WERI-Rb-1 (cell line): ENCODE data around the gene BICDL2.
A peak's percentile ranks its signal among the peaks of the same experiment; 100 is the strongest.

Source experiments
- DNase-seq: peaks from one replicate; pipeline ENCODE4 v3.0.0-alpha.2; 2020
- H3K27ac ChIP-seq: fragments of 250-450 bp; sonication (Bioruptor Pico); 2 replicates; pipeline ENCODE4 v1.5.1; 2020; ENCODE audit warnings: mild to moderate bottlenecking, moderate library complexity
- H3K27me3 ChIP-seq: fragments of 250-450 bp; sonication (Bioruptor Pico); 2 replicates; pipeline ENCODE4 v1.5.1; 2021; ENCODE audit warnings: mild to moderate bottlenecking, low read depth, moderate library complexity; ENCODE audit not compliant: insufficient read depth, severe bottlenecking
- H3K36me3 ChIP-seq: fragments of 250-450 bp; sonication (Bioruptor Pico); 2 replicates; pipeline ENCODE4 v1.5.1; 2020; ENCODE audit warnings: mild to moderate bottlenecking, moderate library complexity
- H3K4me3 ChIP-seq: 2 replicates; pipeline ENCODE4 v1.5.1; 2011; ENCODE audit warnings: low read depth, mild to moderate bottlenecking, control low read depth, low read length
- H3K9me3 ChIP-seq: fragments of 250-450 bp; sonication (Bioruptor Pico); 2 replicates; pipeline ENCODE4 v1.5.1; 2021; ENCODE audit warnings: mild to moderate bottlenecking, moderate library complexity; ENCODE audit not compliant: severe bottlenecking
- TF ChIP-seq, protein P1 (sequence below): IDR thresholded peaks from 2 replicates; pipeline ENCODE4 v1.5.1; 2011; ENCODE audit warnings: low read depth, mild to moderate bottlenecking, control low read depth, inconsistent platforms, low read length

Gene BICDL2

DNA sequence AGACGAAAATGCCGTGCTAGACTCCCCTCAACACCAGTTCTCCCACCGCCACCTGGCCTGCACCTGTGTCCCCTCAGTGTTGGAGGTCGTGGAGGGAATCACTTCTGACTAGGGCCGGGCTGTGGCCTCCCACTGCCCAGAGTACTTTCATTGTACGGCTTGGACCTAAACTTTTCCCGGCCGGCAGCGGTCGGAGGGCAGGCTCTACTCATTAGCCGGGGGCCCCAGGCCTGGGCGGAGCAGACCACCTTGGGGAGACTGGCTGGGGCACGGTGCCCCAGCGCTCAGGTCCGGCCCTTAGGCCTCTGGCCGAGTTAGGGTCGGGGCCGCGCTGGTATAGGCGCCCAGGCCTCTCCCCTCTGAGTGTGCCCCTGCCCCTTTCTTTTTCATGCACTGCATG is 19.4 kb downstream of the BICDL2 start:
- no peaks in the 10 kb centered on the region for H3K27me3 ChIP-seq
- H3K4me3 ChIP-seq, result no peak overlapping the region
- H3K36me3 ChIP-seq, result peaks cover 4% of the 10 kb centered on the region; the same call in 1 of the 2 replicates
- TF ChIP-seq, protein P1, sequence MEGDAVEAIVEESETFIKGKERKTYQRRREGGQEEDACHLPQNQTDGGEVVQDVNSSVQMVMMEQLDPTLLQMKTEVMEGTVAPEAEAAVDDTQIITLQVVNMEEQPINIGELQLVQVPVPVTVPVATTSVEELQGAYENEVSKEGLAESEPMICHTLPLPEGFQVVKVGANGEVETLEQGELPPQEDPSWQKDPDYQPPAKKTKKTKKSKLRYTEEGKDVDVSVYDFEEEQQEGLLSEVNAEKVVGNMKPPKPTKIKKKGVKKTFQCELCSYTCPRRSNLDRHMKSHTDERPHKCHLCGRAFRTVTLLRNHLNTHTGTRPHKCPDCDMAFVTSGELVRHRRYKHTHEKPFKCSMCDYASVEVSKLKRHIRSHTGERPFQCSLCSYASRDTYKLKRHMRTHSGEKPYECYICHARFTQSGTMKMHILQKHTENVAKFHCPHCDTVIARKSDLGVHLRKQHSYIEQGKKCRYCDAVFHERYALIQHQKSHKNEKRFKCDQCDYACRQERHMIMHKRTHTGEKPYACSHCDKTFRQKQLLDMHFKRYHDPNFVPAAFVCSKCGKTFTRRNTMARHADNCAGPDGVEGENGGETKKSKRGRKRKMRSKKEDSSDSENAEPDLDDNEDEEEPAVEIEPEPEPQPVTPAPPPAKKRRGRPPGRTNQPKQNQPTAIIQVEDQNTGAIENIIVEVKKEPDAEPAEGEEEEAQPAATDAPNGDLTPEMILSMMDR, result no peak
- no peaks in the 10 kb centered on the region for H3K9me3 ChIP-seq
- no peak for DNase-seq
- no peak overlapping the region for H3K27ac ChIP-seq

DNA sequence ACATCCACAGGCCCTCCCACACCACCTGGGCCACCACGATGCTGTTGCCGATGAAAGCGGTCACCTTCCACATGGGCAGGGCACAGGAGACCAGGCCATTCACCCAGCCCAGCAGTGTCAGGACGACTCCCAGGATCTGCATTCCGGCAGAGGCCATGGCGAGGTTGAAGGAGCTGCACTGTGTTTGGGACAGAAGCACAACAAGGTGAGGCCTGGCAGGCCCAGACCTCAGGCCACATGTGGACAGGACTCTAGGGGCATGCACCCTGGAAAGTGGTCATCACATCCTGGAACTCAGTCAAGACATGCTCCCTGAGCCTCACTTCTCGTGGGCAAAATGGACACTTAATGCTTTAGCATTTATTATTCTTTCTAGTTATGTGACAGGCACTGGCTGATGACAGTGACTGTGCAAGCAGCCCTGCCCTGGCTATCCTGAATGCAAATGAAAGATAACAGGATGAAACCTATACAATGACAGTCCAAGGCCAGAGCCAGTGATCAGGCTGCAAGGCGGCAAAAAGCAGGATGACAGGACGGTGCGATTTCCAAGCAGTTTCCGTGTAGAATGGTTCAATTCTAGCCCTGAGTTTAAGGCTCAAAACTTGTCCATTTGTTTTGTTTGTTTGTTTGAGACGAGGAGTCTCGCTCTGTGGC is 20.8 kb downstream of the BICDL2 start:
- TF ChIP-seq, protein P1, result no peak
- Histone ChIP-seq H3K27me3 (no peaks in the 10 kb centered on the region), H3K4me3 (no peak overlapping the region), H3K27ac (no peak overlapping the region), H3K36me3 (no peaks in the 10 kb centered on the region), H3K9me3 (no peaks in the 10 kb centered on the region)
- DNase-seq, result no peak

DNA sequence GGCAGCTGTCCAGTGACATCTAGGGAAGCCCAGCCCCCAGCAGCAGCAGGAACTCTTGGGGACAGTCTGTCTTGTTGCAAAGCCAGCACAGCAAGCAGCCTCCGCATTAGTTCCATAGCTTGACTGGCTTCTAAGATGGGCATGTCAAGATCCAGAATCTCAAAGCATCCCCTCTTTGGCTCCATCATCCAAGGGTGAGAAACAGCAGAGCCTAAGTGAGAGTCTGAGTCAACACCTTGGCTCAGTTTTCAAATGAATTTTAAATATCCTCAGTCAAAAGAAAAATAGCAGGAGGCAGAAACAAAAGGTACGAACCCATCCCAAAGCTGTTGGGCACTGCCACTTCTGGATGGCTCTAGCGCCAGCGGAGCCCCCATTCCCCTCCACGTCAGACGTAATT is 21.8 kb downstream of the BICDL2 start:
- no peak overlapping the region for H3K27ac ChIP-seq
- DNase-seq, result no peak
- H3K27me3 ChIP-seq, result no peaks in the 10 kb centered on the region
- H3K9me3 ChIP-seq, result no peaks in the 10 kb centered on the region
- TF ChIP-seq, protein P1, result no peak
- no peak overlapping the region for H3K4me3 ChIP-seq
- H3K36me3 ChIP-seq, result no peaks in the 10 kb centered on the region

- no peaks in the 10 kb centered on the region for H3K36me3 ChIP-seq
- H3K4me3 ChIP-seq, result no peak overlapping the region
- H3K27me3 ChIP-seq, result no peaks in the 10 kb centered on the region
- H3K27ac ChIP-seq, result peak overlapping the region; percentile 56
- TF ChIP-seq, protein P1, result no peak
- peak; percentile 71 for DNase-seq
- H3K9me3 ChIP-seq, result no peaks in the 10 kb centered on the region
Measured at GRCh38 chr16:3013998-3014690, 22.6 kb downstream of the BICDL2 start.

- H3K27ac ChIP-seq, result peak overlapping the region; percentile 56
- no peak for DNase-seq
- no peaks in the 10 kb centered on the region for H3K27me3 ChIP-seq
- TF ChIP-seq, protein P1, result no peak
- H3K36me3 ChIP-seq, result no peaks in the 10 kb centered on the region
- no peaks in the 10 kb centered on the region for H3K9me3 ChIP-seq
- H3K4me3 ChIP-seq, result no peak overlapping the region
Measured at GRCh38 chr16:3013491-3013951, 23.2 kb downstream of the BICDL2 start.
